Measurements from ENCODE around the gene RIN3. TPM values are rescaled to one million over a fixed set of nuclear protein-coding genes. Genes with fewer than 3 reads are reported as not detected.

Gene RIN3
- total RNA-seq, 1 donor = 7.2 TPM

GRCh38 chr14:92645841-92646478, 132.4 kb downstream of the RIN3 start:
- peak; percentile 55 for DNase-seq (ENCODE audit: low read depth)
- TF ChIP-seq CTCF (IDR thresholded peaks at IDR 0.05; ENCODE audit: insufficient read depth, low read length) = no peak
- H3K4me3 ChIP-seq (ENCODE audit: low read depth, low read length) = no peak overlapping the region

DNA sequence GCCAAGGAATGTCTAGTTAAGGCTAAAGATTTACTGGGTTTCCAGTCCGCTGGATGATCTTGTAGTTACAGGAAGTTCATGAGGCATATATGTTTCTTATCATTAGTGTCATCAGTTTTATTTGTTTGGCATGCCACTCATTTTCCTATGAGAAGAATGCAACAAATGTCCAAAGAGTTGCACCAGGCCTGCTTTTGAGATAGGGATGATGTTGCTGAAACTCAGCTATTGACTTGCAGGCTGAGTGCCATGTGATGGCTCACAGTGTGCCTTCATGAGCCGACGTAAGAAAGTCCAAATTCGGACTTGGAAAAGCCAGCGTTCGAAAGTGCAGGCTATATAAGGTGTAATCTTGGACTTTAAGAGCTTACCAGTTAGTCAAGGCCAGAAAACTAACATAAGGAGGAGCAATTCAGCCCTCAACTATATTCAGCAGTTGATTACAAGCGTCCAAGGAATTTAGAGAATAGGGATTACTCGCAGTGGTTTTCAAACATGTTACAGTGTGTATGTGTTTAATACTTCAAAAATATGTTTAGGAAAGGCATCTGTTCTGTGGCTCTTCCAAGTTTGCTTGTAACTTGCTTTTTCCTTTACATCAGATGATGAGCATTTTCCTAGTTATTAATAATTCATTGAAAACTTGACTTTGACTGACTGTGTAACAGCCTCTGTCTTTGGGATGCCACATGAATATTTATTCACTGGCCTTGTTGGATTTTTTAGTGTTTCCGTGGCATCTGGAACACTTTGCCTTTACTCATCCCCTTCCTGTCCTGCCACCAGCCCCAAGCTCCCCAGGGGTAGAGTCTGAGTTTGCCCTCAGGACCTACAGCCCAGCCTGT, 133.6 kb downstream of the RIN3 start:
- no peak overlapping the region for H3K4me3 ChIP-seq (ENCODE audit: low read depth, low read length)
- peak; percentile 98 for DNase-seq (ENCODE audit: low read depth)
- TF ChIP-seq CTCF (IDR thresholded peaks at IDR 0.05; ENCODE audit: insufficient read depth, low read length) = no peak

- no peak for TF ChIP-seq CTCF (IDR thresholded peaks at IDR 0.05; ENCODE audit: insufficient read depth, low read length)
- DNase-seq (ENCODE audit: low read depth) = peak; percentile 60
- H3K4me3 ChIP-seq (ENCODE audit: low read depth, low read length) = no peak overlapping the region
Observed at GRCh38 chr14:92647797-92648279, 134.3 kb downstream of the RIN3 start.

DNA sequence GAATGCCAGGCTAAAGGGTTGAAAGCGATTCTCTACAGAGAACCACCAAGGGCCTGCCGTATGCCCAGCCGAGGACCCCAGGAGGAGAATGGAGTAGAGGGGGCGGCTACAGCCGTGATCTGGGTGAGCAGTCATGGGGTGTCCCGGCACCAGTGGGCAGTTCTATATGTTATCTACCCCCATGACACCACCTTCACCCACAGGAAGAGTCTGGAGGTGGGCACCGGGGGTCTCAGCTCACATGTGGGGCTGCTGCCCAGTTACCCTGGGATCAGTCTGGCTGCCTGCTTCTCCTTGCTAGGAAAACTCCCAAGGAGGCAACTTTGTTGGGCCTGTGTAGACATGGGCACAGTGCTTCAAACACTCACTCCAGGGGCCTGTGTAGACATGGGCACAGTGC, 135.5 kb downstream of the RIN3 start:
- TF ChIP-seq CTCF (IDR thresholded peaks at IDR 0.05; ENCODE audit: insufficient read depth, low read length) = no peak

DNA sequence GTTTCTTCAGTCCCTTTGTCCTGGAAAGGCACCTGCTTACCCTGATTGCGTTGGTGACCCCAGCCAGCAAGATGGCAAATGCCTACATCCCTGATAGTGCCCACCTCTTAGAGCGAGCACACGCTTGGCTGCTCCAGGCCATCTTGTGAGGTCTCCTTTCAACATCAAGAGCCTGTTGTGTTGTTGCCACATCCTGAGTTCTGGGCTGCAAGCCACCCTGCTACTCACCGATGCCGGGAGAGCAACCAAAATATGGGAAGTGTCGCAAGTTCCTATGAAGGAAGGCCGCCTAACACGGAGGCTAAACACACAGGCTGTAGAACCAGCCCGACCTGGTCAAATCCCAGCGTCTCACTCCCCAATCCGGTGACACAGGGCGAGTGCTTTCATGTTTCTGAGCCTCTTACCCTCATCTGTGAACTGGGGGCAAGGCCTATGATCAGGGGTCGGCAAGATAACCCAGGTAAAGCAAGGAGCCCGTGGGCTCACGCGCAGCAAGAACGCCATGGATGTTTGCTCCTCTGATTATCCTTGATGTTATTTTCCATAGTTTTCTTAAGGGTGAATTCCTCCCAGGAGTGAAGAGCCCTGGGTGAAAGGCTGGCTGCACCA, 136.5 kb downstream of the RIN3 start:
- peak; percentile 86 for DNase-seq (ENCODE audit: low read depth)
- TF ChIP-seq CTCF (IDR thresholded peaks at IDR 0.05; ENCODE audit: insufficient read depth, low read length) = no peak
- no peak overlapping the region for H3K4me3 ChIP-seq (ENCODE audit: low read depth, low read length)

More for the DNA sequence above, 135.5 kb downstream of the RIN3 start:
- DNase-seq (ENCODE audit: low read depth) = no peak
- H3K4me3 ChIP-seq (ENCODE audit: low read depth, low read length) = no peak overlapping the region

GRCh38 chr14:92650581-92651105, 137.1 kb downstream of the RIN3 start:
- H3K4me3 ChIP-seq (ENCODE audit: low read depth, low read length) = no peak overlapping the region
- TF ChIP-seq CTCF (IDR thresholded peaks at IDR 0.05; ENCODE audit: insufficient read depth, low read length) = no peak

More at GRCh38 chr14:92650581-92651105, 137.1 kb downstream of the RIN3 start:
- no peak for DNase-seq (ENCODE audit: low read depth)
